Brain microvascular endothelial cell (primary cell): ENCODE results near the gene VPS11.

Experiments used
- DNase-seq: peaks from one replicate; pipeline ENCODE4 v3.0.0-alpha.2; 2020
- H3K27ac ChIP-seq: fragments of 250-450 bp; sonication (Bioruptor Pico); 2 replicates; pipeline ENCODE4 v1.5.1; 2020; ENCODE audit warnings: mild to moderate bottlenecking, moderate library complexity
- H3K27me3 ChIP-seq: fragments of 250-450 bp; sonication (Bioruptor Pico); replicated peaks from 2 replicates; pipeline ENCODE4 v1.5.1; 2020; ENCODE audit warnings: mild to moderate bottlenecking
- H3K36me3 ChIP-seq: fragments of 250-450 bp; sonication (Bioruptor Pico); replicated peaks from 2 replicates; pipeline ENCODE4 v1.5.1; 2020; ENCODE audit warnings: mild to moderate bottlenecking
- H3K4me3 ChIP-seq: 2 replicates; pipeline ENCODE4 v1.5.1; 2011; ENCODE audit warnings: low read depth, mild to moderate bottlenecking, control low read depth, low read length, moderate library complexity
- CTCF ChIP-seq: IDR thresholded peaks from 2 replicates; pipeline ENCODE4 v1.5.1; 2011; ENCODE audit warnings: low read depth, mild to moderate bottlenecking, moderate library complexity, low read length, control low read depth, inconsistent platforms; ENCODE audit errors: missing control alignments
- in situ Hi-C: cut with HindIII; loops from 2 replicates; pipeline ENCODE4 v1.10.0; 2017; ENCODE audit warnings: low sequenced_read_pairs, low pct_ligation_motif_present

The VPS11 gene

GRCh38 chr11:119126675-119127268 lies 59.2 kb downstream of the VPS11 start:
- TF ChIP-seq CTCF, result no peak
- no peak for DNase-seq
- H3K36me3 ChIP-seq, result peaks cover 28% of the 10 kb centered on the region

GRCh38 chr11:119130662-119131061 lies 63.0 kb downstream of the VPS11 start:
- TF ChIP-seq CTCF, result no peak
- H3K36me3 ChIP-seq, result peaks cover 40% of the 10 kb centered on the region
- in situ Hi-C loops, result no loop called here

More at GRCh38 chr11:119126675-119127268, 59.2 kb downstream of the VPS11 start:
- in situ Hi-C loops, result no loop called here
- Histone ChIP-seq H3K27me3 (no peaks in the 10 kb centered on the region), H3K4me3 (no peak overlapping the region), H3K27ac (no peak overlapping the region)

More at GRCh38 chr11:119130662-119131061, 63.0 kb downstream of the VPS11 start:
- H3K4me3 ChIP-seq, result no peak overlapping the region
- H3K27me3 ChIP-seq, result no peaks in the 10 kb centered on the region
- DNase-seq, result no peak
- no peak overlapping the region for H3K27ac ChIP-seq
